Inflammatory macrophage treated with lipopolysaccharide for 1 hour (primary cell): ENCODE data around the gene VAT1L.
A peak's percentile ranks its signal among the peaks of the same experiment; 100 is the strongest.

Source experiments
- DNase-seq, 2 donors: peaks; one replicate each; pipeline ENCODE4 v3.0.0-alpha.2; 2020 to 2022

VAT1L gene

GRCh38 chr16:77995843-77996455 lies 207.6 kb downstream of the VAT1L start:
- DNase-seq, result no peak

GRCh38 chr16:77998350-77999023 lies 210.1 kb downstream of the VAT1L start:
- no peak for DNase-seq

DNA sequence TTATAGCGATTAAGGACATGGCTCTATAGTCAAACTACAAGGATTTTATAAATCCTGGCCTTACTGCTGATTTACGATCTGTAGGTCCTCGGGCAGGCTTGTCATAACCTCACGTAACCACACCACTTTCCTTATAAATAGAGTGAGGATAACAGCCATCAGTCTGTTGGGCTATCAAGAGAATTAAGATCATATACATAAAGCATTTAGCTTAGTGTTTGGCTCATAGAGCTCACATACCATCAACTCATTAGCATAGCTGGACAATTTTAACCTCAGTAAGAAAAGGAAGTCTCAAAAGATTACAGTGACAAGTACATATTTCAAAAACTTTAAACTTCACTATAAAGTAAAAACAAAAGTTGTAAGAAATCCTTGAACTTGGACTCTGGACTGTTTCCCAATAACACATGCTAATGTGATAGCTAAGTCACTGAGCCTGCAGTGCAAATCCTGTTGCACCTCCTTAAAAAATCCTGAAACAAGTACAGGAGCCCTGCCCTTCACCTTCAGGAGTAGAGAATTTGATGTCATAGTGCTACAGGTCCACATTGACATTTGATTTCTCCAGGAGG lies 213.2 kb downstream of the VAT1L start:
- DNase-seq, result no peak

- DNase-seq, result peak; percentile 56 to 93
These were observed 214.7 kb downstream of the VAT1L start for GRCh38 chr16:78002915-78003538.

DNA sequence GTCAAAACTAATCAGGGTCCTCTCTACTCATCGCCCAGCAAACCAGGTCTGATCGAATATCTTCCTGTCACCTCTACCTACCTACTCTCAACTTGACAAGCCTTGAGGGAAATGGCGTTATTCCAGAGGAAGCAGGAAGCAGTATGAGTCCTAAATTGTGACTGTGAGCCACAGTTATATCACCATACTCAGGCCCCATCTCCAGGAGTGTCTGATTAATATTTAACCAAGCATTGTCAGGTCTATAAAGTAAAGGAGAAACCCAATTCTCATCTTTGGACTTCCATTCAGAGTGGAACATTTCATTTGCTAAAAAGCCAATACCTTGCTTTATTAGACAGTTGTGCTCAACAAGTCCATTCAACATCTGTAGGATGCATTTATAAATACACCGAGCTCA lies 216.2 kb downstream of the VAT1L start:
- no peak for DNase-seq

- DNase-seq, result peak in 1 of 2 donors; percentile 28
These were observed 217.5 kb downstream of the VAT1L start for GRCh38 chr16:78005881-78006280.

DNA sequence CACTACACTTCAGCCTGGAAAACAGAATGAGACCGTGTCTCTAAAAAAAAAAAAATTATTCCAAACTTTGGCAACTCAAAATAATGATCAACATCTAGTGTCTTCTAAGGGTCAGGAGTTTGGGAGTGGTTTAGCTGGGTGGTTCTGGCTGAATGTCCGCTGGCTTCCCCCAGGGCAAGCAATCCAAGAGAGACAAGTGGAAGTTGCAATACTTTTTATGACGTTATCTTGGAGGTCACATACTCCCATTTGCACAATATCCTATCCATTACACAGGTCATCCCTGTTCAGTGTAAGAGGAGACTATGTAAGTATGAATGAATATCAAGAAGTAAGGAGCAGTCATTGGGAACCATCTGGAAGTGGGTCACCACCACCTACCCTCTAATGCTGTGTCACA lies 218.8 kb downstream of the VAT1L start:
- DNase-seq, result no peak

DNA sequence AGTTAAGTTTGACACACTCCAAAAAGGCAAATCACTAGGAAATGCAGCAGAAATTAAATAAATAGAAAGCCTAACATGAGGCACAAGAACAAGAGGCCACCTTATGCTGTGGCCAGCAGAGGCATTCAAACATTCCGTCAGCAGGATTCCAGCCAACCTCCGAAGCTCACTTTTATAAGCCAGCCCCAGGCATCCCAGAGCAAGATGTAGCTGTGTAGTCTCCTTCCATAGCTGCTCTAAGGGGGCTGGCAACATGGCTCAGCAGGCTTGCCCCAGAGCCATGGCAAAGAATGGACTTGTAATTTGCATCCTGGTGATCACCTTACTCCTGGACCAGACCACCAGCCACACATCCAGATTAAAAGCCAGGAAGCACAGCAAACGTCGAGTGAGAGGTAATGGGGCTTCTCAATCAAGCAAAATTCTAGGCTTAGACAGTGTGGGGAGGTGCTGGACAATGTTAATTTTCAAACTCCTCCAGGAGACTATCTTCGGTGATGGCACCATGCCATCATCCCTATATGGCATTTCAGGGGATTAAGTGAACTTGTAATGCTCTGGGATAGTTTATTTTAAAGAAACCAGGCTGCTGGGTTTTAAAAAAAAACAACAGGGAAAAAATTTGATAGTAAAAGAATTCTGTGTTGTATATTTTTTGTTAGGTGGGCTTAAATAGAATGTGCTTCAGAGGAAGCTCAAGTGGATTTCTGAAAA lies 234.1 kb downstream of the VAT1L start, which contains the start of gene CLEC3A:
Gene CLEC3A (plus strand): TSS at position 202 of the 714 bp plus-strand sequence. CDS start 79 bp downstream, at position 281.
- no peak for DNase-seq

DNA sequence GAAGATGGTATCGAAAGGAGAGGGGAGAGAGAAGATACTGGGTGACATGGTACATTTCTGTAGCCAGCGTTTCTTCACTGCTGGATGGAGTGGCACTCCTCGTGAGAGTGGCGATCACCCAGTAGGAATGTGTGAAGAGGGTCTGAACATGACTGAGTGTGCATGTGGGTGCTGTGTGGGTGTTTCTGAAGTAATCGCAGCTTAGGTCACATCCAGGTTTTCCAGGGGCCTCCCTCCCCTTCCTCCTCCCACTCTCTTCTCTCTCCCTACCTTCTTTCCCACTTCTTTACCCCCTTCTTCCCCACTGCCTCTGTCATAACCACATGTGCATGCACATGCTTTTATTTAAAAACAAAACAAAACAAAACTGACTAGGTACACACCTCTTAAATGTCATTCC lies 235.8 kb downstream of the VAT1L start:
- DNase-seq, result no peak

DNA sequence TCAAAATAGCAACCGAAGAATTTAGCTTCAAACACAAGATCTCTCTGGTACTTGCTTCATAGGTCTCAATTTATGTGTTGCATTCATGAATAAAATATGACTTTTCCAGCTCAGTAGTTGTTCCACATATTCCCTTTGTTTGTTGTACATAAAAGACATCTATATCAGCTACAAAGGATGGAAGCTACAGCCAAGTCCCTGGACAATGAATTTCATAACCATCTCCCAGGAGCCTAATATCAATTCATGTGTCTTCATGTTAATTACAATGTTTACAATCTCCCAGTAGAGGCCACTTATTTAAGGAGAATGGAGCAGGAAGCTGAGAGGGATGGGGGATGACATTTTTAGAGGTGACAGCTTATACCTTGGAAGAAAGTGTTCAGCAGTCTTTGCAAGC lies 237.3 kb downstream of the VAT1L start:
- DNase-seq, result no peak

DNA sequence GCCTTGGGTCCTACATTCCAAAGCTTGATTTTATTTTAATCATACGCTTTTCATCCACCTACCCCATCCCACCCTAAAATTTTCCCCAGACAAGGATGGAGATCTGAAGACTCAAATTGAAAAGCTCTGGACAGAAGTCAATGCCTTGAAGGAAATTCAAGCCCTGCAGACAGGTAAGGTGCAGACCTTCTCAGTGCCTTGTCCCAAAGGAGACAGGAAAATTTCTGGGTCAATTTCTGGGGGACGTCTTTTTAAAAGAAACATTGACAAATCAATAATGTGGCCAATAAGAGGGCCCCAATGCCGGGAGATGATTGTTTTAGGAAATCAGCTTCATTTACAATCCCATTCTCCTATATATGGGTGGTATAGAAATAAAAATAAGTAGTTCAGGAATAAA lies 239.7 kb downstream of the VAT1L start:
- DNase-seq, result no peak
